Gastroesophageal sphincter (tissue), 3 donors: Measurements from ENCODE around the gene FAM83C.

Experiments used
- CTCF ChIP-seq, 4 experiments: fragments of 200-600 bp in 2 of 4; fragments of 450-650 bp in 2 of 4; sonication (generic) in 1 of 4; IDR thresholded peaks; one replicate each; pipeline ENCODE4 v1.5.1; 2017 to 2019; ENCODE audit warnings: antibody characterized with exemption in 4 of 4, mild to moderate bottlenecking in 2 of 4, moderate library complexity in 2 of 4
- EP300 ChIP-seq: sonication (generic); formaldehyde crosslinking; IDR thresholded peaks from one replicate; pipeline ENCODE4 v1.6.1; 2017; ENCODE audit warnings: antibody characterized with exemption, mild to moderate bottlenecking
- POLR2A ChIP-seq, 2 donors: fragments of 450-650 bp; IDR thresholded peaks; one replicate each; pipeline ENCODE4 v1.6.1; 2017; ENCODE audit warnings: antibody characterized with exemption in 2 of 2, mild to moderate bottlenecking in 2 of 2, moderate library complexity in 1 of 2
- POLR2AphosphoS5 ChIP-seq: sonication (generic); formaldehyde crosslinking; IDR thresholded peaks from one replicate; pipeline ENCODE4 v1.6.1; 2017; ENCODE audit warnings: antibody characterized with exemption

- TF ChIP-seq CTCF (IDR thresholded peaks at IDR 0.05) (no peak), POLR2A (IDR thresholded peaks at IDR 0.05) (no peak), EP300 (no peak), POLR2AphosphoS5 (no peak)
Observed at GRCh38 chr20:35260426-35260825, 31.8 kb downstream of the FAM83C start.
